Right lobe of liver (tissue), 6 donors: ENCODE results near the gene CLCNKB. TPM values are rescaled to one million over a fixed set of nuclear protein-coding genes. Genes with fewer than 3 reads are reported as not detected.

ENCODE experiments used
- ATAC-seq, 4 donors: fragments of 200-7000 bp; cut with Tn5 transposase; one replicate each; pipeline ENCODE4 v1.9.1; 2020; ENCODE audit warnings: mild to moderate bottlenecking in 4 of 4, moderate library complexity in 4 of 4
- DNase-seq, 3 donors: peaks; one replicate each; pipeline ENCODE4 v3.0.0-alpha.2; 2020
- H3K27ac ChIP-seq, 3 donors: fragments of 200-600 bp; one replicate each; pipeline ENCODE4 v1.8.0; 2022
- H3K27me3 ChIP-seq, 2 donors: fragments of 200-600 bp; one replicate each; pipeline ENCODE4 v1.8.0; 2022
- H3K36me3 ChIP-seq, 4 donors: fragments of 200-600 bp; sonication (generic) in 1 of 4; one replicate each; pipeline versions ENCODE4 v1.5.1 to v1.8.0; 2017 to 2022; ENCODE audit warnings: control low read depth in 1 of 4
- H3K4me1 ChIP-seq, 4 donors: fragments of 200-600 bp; sonication (generic) in 1 of 4; one replicate each; pipeline versions ENCODE4 v1.5.1 to v1.8.0; 2017 to 2022; ENCODE audit warnings: control low read depth in 1 of 4
- H3K4me3 ChIP-seq, 3 donors: fragments of 200-600 bp; one replicate each; pipeline ENCODE4 v1.8.0; 2022
- H3K9me3 ChIP-seq, 4 donors: fragments of 200-600 bp; sonication (generic) in 1 of 4; one replicate each; pipeline versions ENCODE4 v1.5.1 to v1.8.0; 2017 to 2022; ENCODE audit warnings: control low read depth in 1 of 4
- POLR2A ChIP-seq: fragments of 450-650 bp; IDR thresholded peaks from one replicate; pipeline ENCODE4 v1.6.1; 2017; ENCODE audit warnings: antibody characterized with exemption, mild to moderate bottlenecking
- WGBS: methylation state at CpG from one replicate; pipeline ENCODE4 v1.1.6; 2018; ENCODE audit warnings: low coverage, low lambda C conversion rate; ENCODE audit not compliant: insufficient coverage; ENCODE audit errors: missing lambda C conversion rate; 5-methylcytosine and 5-hydroxymethylcytosine counted together
- intact Hi-C, 2 donors: fragments of 100-400 bp; cut with DNase I; formaldehyde crosslinking; loops; one replicate each; pipeline versions ENCODE4 v1.11.2 to v1.14.1; 2022
- total RNA-seq, 6 experiments: library from RNA; depleted of rRNA in 2 of 6; stranded (reverse); fragments of >200 nt in 2 of 6; fragmentation: NEBNext Ultra II Directional in 3 of 6; extraction: Animal tissue kit (Norgen Biotek cat#: 25700) in 3 of 6; gene quantifications; one replicate each; pipeline versions ENCODE4 v1.1.0 to v1.2.4, GENCODE V29; 2016 to 2023
- TF ChIP-seq, protein P1 (sequence below), 4 donors: fragments of 200-600 bp in 3 of 4; fragments of 450-650 bp in 1 of 4; IDR thresholded peaks; one replicate each; pipeline versions ENCODE4 v1.5.1 to v1.8.0; 2016 to 2022; ENCODE audit warnings: antibody characterized with exemption in 4 of 4, mild to moderate bottlenecking in 2 of 4
- donor health status: DM: no; HTN: yes; CAD: no.
- donor health status: DM: no; HTN: no; CAD: no.
- donor health status: DM: no; HTN: no; CAD: no.
- donor health status: DM: no; HTN: yes; CAD: no.
- donor health status: DM: no; HTN: yes; CAD: no.

The CLCNKB gene
- total RNA-seq, 6 experiments from 2014 or later: not detected

DNA sequence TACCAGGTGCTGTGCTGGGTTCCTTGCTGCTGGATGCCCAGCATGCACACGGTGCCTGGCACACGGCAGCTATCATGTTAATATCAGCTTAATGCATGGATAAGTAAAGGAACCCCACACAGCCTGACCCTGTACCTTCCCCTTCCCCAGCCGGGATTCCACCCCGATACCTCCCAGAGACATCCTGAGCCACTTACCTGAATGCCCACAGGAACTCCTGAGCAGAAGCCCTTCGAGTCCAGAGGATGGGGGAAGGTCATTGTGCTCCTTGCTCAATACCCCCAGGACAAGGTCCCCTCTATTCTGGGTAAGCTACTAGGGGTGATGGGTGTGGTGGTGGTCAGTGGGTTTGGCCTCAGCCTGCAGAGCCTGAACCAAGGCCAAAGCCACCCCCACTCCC is 28.5 kb downstream of the CLCNKB start:
- TF ChIP-seq, protein P1, sequence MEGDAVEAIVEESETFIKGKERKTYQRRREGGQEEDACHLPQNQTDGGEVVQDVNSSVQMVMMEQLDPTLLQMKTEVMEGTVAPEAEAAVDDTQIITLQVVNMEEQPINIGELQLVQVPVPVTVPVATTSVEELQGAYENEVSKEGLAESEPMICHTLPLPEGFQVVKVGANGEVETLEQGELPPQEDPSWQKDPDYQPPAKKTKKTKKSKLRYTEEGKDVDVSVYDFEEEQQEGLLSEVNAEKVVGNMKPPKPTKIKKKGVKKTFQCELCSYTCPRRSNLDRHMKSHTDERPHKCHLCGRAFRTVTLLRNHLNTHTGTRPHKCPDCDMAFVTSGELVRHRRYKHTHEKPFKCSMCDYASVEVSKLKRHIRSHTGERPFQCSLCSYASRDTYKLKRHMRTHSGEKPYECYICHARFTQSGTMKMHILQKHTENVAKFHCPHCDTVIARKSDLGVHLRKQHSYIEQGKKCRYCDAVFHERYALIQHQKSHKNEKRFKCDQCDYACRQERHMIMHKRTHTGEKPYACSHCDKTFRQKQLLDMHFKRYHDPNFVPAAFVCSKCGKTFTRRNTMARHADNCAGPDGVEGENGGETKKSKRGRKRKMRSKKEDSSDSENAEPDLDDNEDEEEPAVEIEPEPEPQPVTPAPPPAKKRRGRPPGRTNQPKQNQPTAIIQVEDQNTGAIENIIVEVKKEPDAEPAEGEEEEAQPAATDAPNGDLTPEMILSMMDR (IDR thresholded peaks at IDR 0.05): no peak
- TF ChIP-seq POLR2A: no peak
- no peak overlapping the region for H3K4me3 ChIP-seq
- no peak overlapping the region for H3K27ac ChIP-seq
- ATAC-seq (no peak), DNase-seq (no peak)
- intact Hi-C loops: loop anchor here (10.0 kb wide), 2 partner anchors 173 to 293 kb away; partner anchors contain the start of gene SZRD1 (in 1 of the 2)
- H3K36me3 ChIP-seq: no peaks in the 10 kb centered on the region
- peaks cover 0 to 33% (median 13%) of the 10 kb centered on the region in 4 donors for H3K4me1 ChIP-seq
- no peaks in the 10 kb centered on the region for H3K9me3 ChIP-seq
- no CpG with 5 or more reads among the region's 5 CpGs for WGBS
- no peaks in the 10 kb centered on the region for H3K27me3 ChIP-seq

DNA sequence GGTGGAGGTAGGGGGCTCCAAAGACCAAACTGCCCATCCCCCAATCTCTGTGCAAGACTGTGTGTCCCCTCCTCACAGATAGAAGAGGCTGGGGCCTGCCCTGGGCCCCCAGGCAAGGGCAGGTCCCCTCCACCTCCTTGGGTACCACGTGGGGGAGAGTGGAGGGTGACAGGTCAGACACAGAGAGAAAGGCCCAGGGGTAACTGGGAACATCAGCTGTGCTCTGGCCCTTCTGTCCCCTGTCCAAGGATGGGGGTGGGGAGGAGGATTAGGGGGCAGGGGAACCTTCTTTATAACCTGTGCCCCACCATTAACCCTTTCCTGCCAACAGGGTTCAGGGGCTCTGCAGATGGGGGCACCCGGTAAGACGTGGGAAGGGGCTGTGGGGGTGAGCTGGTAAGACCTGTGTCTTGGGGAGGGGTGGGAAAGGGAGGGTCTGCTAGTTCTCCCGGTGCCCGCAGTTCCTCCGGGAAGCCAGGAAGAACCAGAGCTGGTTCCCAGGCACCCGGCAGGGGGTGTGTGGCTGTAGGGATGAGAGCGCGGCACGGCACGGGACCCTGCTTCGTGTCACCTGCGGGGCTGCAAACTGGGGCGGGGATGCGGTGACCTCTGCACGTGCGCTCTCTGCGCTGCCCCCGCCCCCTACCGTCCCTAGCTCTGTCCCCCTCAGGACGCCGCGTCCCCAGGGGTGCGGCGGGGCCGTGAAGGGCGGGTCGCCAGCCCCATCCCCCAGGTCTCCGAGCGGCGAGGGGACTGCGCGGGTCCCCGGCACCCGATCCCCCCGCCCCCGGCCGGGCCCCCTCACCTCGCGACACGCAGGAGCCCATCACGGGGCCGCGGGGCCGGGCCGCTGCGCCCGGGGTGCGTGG is 29.3 kb downstream of the CLCNKB start:
- Histone ChIP-seq H3K27me3 (no peaks in the 10 kb centered on the region), H3K9me3 (no peaks in the 10 kb centered on the region), H3K27ac (no peak overlapping the region), H3K36me3 (no peaks in the 10 kb centered on the region), H3K4me1 (peaks cover 0 to 28% (median 10%) of the 10 kb centered on the region in 4 donors), H3K4me3 (peak overlapping the region in 1 of 3 donors; percentile 29)
- ATAC-seq (no peak), DNase-seq (no peak)
- WGBS: 25% methylated on average over 5 of the region's 49 CpGs
- no peak for TF ChIP-seq POLR2A
- TF ChIP-seq, protein P1 (IDR thresholded peaks at IDR 0.05): no peak
- intact Hi-C loops: loop anchor here (10.0 kb wide), 2 partner anchors 172 to 292 kb away; partner anchors contain the start of gene SZRD1 (in 1 of the 2)

DNA sequence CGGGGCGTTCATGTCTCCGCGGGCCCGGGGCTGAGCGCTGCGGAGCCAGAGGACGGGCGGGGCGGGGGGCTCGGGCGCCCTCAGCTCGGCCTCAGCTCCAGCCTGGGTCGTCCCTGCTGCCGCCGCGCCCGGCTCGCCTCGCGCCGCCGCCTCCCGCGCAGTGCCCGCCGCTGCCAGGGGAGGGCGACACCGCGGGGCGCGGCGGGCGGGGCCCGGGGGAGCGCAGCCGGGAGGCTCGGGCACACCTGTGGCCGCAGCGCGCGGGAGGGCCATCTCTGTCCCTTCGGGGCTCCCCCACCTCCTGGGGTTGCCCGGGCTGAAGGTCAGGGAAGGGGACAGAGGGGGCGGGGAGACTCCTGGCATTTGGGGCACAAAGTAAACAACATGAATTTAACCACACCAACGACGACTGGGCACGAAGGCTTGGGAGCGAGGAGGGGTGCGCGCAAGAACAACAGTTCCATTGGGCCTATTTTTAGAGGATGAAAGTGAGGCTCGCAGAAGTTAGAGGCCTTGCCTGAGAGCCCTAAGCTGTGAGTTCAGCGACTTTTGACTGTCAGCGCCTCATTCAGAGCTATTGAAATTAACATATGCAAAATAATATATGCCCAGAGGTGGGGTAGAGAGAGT is 30.0 kb downstream of the CLCNKB start, which contains the start of gene FAM131C:
Gene FAM131C (minus strand): TSS at position 162 of the 630 bp plus-strand sequence. CDS start 209 bp downstream, outside the sequence.
- ATAC-seq: peak; percentile 7 to 53 (median 44)
- H3K9me3 ChIP-seq: no peaks in the 10 kb centered on the region
- H3K27me3 ChIP-seq: no peaks in the 10 kb centered on the region
- H3K4me3 ChIP-seq: peak within 1 kb of the TSS in 1 of 3 donors; percentile 29
- no peak for DNase-seq
- H3K4me1 ChIP-seq: peaks cover 0 to 20% (median 4%) of the 10 kb centered on the region in 4 donors
- 4% methylated on average over 14 of the region's 54 CpGs for WGBS
- intact Hi-C loops: loop anchor here (10.0 kb wide), 2 partner anchors 171 to 291 kb away; partner anchors contain the start of gene SZRD1 (in 1 of the 2)
- TF ChIP-seq, protein P1 (IDR thresholded peaks at IDR 0.05): peak in 3 of 4 donors; percentile 18 to 70 (median 53)
- TF ChIP-seq POLR2A: no peak
- no peaks in the 10 kb centered on the region for H3K36me3 ChIP-seq
- H3K27ac ChIP-seq: no peak within 1 kb of the TSS

DNA sequence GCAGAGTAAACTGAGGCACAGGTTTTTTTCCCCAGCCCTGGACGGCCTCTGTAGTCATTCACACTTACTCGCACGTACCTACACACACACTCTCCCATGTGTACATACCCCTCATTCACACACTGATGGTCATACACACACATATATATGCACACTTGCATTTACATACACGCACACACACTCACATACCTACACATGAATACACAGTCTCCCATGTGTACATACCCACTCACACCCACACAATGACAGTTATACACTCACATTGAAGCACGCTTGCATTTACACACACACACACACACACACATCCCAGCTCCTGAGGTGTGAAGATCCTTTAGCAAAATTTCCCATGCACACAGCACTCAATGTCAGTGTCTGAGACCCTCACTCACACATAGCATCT is 30.6 kb downstream of the CLCNKB start:
- DNase-seq (no peak), ATAC-seq (no peak)
- Histone ChIP-seq H3K4me1 (peaks cover 0 to 22% (median 0%) of the 10 kb centered on the region in 4 donors), H3K4me3 (no peak overlapping the region), H3K27ac (no peak overlapping the region), H3K27me3 (no peaks in the 10 kb centered on the region), H3K36me3 (no peaks in the 10 kb centered on the region), H3K9me3 (no peaks in the 10 kb centered on the region)
- 81% methylated on average over 5 of the region's 5 CpGs for WGBS
- no peak for TF ChIP-seq POLR2A
- TF ChIP-seq, protein P1 (IDR thresholded peaks at IDR 0.05): no peak
- intact Hi-C loops: loop anchor here (10.0 kb wide), 2 partner anchors 171 to 291 kb away; partner anchors contain the start of gene SZRD1 (in 1 of the 2)
